HG02885 (cell line): ENCODE results near the gene MIB1.
"Not testable (repeated sequence)": the region's sequence is repeated elsewhere in the genome, so short reads cannot be mapped to it uniquely, and the experiment has no call there.

Experiments
- ATAC-seq: cut with Tn5 transposase; IDR thresholded peaks from one replicate; pipeline ENCODE4 v1.9.1; 2021; ENCODE audit warnings: mild to moderate bottlenecking; ENCODE audit not compliant: unreplicated experiment, poor library complexity

MIB1 gene

GRCh38 chr18:21742315-21742687, 1.7 kb downstream of the MIB1 start:
- no peak for ATAC-seq

- ATAC-seq, result no peak
Measured at GRCh38 chr18:21743166-21743832, 2.7 kb downstream of the MIB1 start.

GRCh38 chr18:21745231-21745630, 4.6 kb downstream of the MIB1 start:
- ATAC-seq, result no peak

DNA sequence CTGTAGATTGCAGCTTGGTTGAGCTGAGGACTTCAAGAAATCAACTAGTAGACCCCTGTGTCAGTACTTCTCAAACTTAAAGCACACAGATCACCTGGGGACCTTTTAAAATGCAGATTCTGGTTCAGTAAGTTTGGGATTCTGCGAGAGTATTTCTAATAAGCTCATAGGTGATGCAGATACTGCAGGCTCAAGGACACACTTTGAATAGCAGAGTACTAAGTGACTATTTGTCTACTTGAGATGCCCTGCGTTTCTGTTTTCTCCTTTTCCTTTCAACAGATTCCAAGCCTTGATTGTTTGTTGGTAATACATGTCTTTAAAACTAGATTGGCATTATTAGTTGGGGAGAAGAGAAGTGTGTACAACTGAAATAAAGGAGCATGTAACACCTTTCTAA, 6.7 kb downstream of the MIB1 start:
- no peak for ATAC-seq

- peak; percentile 51 for ATAC-seq
Measured at GRCh38 chr18:21747764-21748693, 7.4 kb downstream of the MIB1 start.

GRCh38 chr18:21757833-21758232, 17.2 kb downstream of the MIB1 start:
- ATAC-seq, result no peak

GRCh38 chr18:21759836-21760235, 19.2 kb downstream of the MIB1 start:
- ATAC-seq, result no peak

- ATAC-seq, result no peak
Measured at GRCh38 chr18:21760321-21760720, 19.7 kb downstream of the MIB1 start.

DNA sequence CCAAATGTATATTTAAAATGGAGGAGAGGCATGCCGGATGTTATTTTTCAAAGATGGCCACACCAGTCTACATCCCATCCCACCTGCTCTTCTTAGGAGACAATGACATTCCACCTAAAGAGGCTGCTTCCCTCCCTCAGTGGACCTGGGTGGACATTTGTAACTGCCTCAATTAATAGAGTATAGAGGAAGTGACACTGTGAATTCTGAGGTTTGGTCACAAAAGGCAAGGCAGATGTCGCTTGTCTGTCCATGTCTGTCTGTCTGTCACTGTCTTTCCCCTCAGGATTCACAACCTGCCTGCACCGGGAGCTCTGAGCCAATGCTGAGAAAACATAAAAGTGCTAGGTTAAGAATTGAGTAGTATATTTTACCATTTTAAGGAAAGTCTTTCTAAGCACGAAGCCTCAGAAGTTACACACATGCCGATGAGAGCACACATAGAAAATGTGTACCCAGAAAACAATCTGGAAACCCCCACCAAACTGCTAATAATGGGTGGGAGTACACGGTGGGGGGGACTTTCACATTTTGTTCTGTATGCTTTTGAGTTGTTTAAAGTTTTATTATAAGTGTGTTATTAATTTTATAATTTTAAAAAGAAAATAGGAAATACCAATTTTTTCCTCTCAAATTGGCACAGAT, 21.0 kb downstream of the MIB1 start:
- ATAC-seq, result no peak

GRCh38 chr18:21762181-21762772, 21.7 kb downstream of the MIB1 start:
- no peak for ATAC-seq

GRCh38 chr18:21763846-21764646, 23.5 kb downstream of the MIB1 start:
- no peak for ATAC-seq

- ATAC-seq, result no peak
Measured at GRCh38 chr18:21769206-21769605, 28.6 kb downstream of the MIB1 start.

DNA sequence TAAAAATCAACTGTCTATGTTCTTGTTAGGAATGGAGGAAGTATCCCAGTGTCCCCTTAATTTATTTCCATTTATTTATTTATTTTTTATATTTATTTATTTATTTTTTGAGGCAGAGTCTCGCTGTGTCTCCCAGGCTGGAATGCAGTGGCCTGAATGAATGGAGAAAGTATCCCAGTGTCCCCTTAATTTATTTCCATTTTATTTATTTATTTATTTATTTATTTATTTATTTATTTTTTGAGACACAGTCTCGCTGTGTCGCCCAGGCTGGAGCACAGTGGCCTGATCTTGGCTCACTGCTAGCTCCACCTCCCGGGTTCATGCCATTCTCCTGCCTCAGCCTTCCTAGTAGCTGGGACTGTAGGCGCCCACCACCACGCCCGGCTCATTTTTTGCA, 34.1 kb downstream of the MIB1 start:
- no peak for ATAC-seq

- peak; percentile 78 for ATAC-seq
Measured at GRCh38 chr18:21777814-21778213, 37.2 kb downstream of the MIB1 start.

- ATAC-seq, result no peak
Measured at GRCh38 chr18:21786526-21786925, 45.9 kb downstream of the MIB1 start.

GRCh38 chr18:21796089-21796488, 55.5 kb downstream of the MIB1 start:
- not testable (repeated sequence) for ATAC-seq

DNA sequence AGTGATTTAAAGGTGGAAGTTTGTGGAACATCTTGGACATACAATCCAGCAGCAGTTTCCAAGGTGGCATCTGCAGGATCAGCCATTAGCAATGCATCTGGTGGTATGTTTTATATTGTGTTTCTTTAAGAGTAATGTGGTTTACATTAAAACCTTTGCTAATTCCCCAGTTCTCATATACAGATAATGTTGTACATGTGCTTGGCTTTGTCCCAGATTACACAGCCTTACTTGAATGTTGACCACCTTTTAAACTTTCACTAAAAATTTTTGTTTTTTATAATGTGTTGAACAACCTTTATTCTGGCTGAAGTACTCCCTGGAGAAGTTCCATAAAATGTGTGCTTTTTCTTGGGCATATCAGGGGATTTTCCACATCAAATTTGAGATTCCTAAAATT, 57.5 kb downstream of the MIB1 start:
- no peak for ATAC-seq

DNA sequence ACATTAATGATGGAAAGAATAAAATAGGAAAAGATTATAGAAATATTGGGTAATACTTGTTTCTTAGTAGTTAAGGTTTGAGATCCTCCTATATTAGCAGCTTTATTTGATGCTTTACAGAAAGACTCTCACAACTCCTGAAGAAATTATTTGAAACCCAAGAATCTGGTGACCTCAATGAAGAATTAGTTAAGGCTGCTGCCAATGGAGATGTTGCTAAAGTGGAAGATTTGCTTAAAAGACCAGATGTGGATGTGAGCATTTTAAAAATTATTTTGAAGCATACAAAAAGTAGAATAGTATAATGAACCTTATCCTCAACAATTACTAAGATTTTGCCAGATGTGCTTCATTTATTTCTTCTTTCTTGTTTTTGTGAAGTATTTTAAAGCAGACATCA, 59.1 kb downstream of the MIB1 start:
- ATAC-seq, result no peak

DNA sequence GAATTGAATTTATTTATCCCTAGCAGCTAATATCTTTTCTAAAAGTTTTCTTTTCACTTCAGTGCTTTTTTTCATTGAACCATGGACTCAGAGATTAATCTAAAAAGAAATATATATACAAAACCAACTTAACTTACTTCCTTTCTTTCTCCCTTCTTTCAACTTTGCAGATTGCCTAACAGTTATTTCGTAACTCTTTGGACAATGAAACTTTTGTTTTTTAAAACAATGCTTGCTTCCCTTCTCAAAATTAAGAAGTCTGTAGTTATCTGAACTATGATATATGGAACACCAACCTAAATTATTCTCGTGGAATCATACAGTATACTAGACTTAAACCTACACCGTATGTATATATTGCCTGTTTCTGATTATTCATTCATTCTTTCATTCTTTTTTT, 62.9 kb downstream of the MIB1 start:
- no peak for ATAC-seq

DNA sequence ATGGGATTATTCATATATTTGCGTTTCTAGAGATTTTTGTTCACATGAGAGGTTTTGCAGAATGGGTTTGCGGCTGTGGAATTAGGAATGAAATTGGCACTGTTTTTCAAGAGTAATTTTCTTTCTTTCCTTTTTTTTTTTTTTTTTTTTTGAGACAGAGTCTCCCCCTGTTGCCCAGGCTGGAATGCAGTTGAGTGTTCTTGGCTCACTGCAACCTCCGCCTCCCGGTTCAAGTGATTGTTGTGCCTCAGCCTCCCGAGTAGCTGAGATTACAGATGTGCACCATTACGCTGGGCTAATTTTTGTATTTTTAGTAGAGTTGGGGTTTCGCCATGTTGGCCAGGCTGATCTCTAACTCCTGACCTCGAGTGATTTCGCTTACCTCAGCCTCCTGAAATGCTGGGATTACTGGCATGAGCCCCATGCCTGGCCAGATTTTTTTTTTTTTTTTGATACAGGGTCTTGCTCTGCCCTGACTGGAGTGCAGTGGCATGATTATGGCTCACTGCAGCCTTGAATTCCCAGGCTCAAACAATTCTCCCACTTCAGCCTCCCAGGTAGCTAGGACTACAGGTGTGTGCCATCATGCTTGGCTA, 65.3 kb downstream of the MIB1 start:
- no peak for ATAC-seq
